Tracheal epithelial cell (primary cell): Measurements from ENCODE around the gene DHX8. TPM values are rescaled to one million over a fixed set of nuclear protein-coding genes. Genes with fewer than 3 reads are reported as not detected.

Experiments used
- total RNA-seq: library from RNA; depleted of rRNA; stranded (reverse); fragments of >200 nt; gene quantifications from 2 replicates; pipeline ENCODE4 v1.2.1, GENCODE V29; 2014

The DHX8 gene
- total RNA-seq: 23.4 and 31.3 TPM in 2 replicates

DNA sequence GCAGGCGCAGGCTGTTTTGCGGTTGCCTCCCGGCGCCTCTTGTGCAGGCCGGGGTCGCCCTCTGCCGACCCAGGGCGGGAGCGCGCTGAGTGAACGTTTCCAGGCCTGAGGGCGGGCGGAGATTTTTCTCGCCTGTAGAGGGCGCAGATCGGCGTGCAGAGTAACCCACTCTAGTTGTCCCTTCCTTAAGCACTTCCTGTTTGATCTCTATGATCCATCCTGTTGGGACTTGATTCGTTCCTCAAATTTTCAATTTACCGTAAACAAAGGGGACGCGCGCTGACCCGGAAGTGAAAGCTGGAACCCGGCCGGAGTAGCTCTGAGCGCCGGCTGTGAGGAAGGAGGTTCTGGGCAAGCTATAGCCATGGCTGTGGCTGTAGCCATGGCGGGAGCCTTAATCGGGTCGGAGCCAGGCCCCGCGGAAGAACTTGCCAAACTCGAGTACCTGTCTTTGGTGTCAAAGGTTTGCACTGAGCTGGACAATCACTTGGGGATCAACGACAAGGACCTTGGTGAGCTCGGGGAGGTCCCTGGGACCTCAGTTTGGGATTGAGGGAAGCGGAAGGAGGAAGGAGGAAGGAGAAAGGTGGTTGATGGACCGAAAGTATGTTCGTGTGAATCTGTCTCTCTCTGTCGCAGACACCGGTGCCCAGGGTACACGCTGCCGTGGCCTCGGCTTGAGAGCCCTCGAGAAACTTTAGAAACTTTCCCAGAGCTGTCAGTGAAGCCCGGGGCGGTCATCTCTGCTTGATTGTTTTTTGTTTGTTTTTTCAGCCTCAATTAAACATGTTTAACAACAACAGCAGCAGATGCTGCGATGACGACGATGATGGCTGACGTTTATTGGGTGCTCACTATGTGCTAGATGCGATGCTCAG, at the start of gene DHX8:
DHX8 (plus strand) TSS at position 302 of the 878 bp plus-strand sequence; CDS start at position 365, 63 bp downstream.

GRCh38 chr17:43546319-43547188, 62.8 kb downstream of the DHX8 start, which contains the start of gene ETV4:
TSS of gene ETV4 (minus strand) at chr17:43546340. CDS start at chr17:43545617, 723 bp downstream.

Other genes starting within 250 kb of the DHX8 start
- gene RNU2-1, start 250.0 kb upstream of the DHX8 start, total RNA-seq: not detected in 2 replicates
- 47.2 and 81.4 TPM in 2 replicates for gene ARL4D, start 85.0 kb upstream of the DHX8 start, total RNA-seq
- gene ETV4, start 62.4 kb downstream of the DHX8 start, total RNA-seq: 4.7 and 5.1 TPM in 2 replicates
- gene MEOX1, start 177.9 kb downstream of the DHX8 start, total RNA-seq: 1.2 TPM in 1 of 2 replicates, not detected in the other